Heart left ventricle (tissue), 13 donors: ENCODE measurements around the gene ITGA11.

ENCODE experiments used
- CTCF ChIP-seq, 12 donors: fragments of 200-600 bp; sonication (generic) in 4 of 12; IDR thresholded peaks; one replicate each; pipeline versions ENCODE4 v1.5.0 to v1.8.0; 2018 to 2022; ENCODE audit warnings: antibody characterized with exemption in 12 of 12, mild to moderate bottlenecking in 5 of 12
- POLR2A ChIP-seq, 2 donors: fragments of 450-650 bp; IDR thresholded peaks; one replicate each; pipeline ENCODE4 v1.6.1; 2017; ENCODE audit warnings: antibody characterized with exemption in 2 of 2, mild to moderate bottlenecking in 2 of 2, moderate library complexity in 2 of 2
- donor health status: ischemic (EF 13 %, LVEDD 7.1; RV severe dilation, severe dysfunction).
- donor health status: DM: no; HTN: yes; CAD: no.
- donor health status: DM: no; HTN: no; CAD: no.
- donor health status: ischemic (EF 25% LVEDD 6.9; RV normal size, moderate dysfunction).
- donor health status: ischemic (EF 25% LVEDD 5.7; RV mildly dilated, moderate dysfunction).
- donor health status: ischemic (EF 35%, LVEDD 5.7; RV mildly dilated, moderate dysfunction).
- donor health status: nonischemic (EF 11% LVEDD 7.7; RV severe dilation, severe dysfunction).
- donor health status: DM: yes; HTN: yes; CAD: no.
- donor health status: PGD.
- donor health status: ischemic (EF 29% LVEDD 5.4; RV normal size, mild dysfunction).
- donor health status: nonischemic (EF 23%, LVEDD 6.1; RV moderate dilation, normal function).

- TF ChIP-seq CTCF (IDR thresholded peaks at IDR 0.05): no peak
- TF ChIP-seq POLR2A (IDR thresholded peaks at IDR 0.05): no peak
These were observed 133.0 kb downstream of the ITGA11 start for GRCh38 chr15:68298882-68299381.
